ENCODE data around the gene MYH15. TPM values are rescaled to one million over a fixed set of nuclear protein-coding genes. Genes with fewer than 3 reads are reported as not detected.

MYH15 gene
- total and polyA plus RNA-seq, 4 donors: 0.01 to 0.08 (median 0.05) TPM; not detected in 1

DNA sequence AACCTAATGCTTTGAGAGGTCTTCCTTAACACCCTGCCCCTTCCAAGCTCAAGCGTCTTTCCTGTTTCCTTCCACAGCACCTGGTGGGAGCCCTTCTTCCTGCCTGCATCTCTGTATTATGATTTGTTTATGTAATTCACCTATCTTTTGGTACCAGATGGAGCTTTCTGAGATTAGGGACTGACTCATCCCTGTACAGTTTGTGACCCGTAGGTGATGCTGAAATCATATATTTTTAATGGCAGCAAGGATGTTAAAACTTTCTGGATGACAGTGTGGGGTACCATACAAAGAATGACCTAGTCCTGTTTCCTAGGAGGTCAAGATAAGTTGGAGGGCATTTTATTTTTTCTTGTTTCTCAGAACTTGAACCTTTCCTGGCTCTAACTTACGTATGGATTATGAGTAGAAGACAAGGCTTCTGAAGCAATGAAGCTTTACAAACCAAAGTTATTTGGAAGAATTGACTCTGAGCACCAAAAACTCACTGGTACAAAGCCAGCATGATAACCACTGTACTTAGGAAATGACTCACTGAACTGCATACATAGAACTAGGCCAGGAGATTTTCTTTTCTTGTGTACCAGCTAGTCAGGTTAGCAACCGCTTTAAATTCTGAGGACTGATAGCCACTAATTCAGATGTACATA lies 167.4 kb downstream of the MYH15 start:
- Histone ChIP-seq H3K4me3 (ENCODE audit: low read depth in 1 of 3, low read length in 3 of 3) (no peak overlapping the region), H3K9ac (ENCODE audit: low read depth in 1 of 2, low read length in 2 of 2) (no peak overlapping the region), H3K27ac (ENCODE audit: low read depth in 1 of 2, low read length in 2 of 2) (no peak overlapping the region), H3K9me3 (ENCODE audit: control insufficient read depth in 4 of 4, low read length in 3 of 4) (no peaks in the 10 kb centered on the region), H3K4me1 (ENCODE audit: control insufficient read depth in 4 of 4, insufficient read depth in 4 of 4, low read length in 3 of 4) (peaks cover 5 to 23% (median 13%) of the 10 kb centered on the region in 4 donors), H3K36me3 (ENCODE audit: control insufficient read depth in 4 of 4, insufficient read depth in 3 of 4, low read depth in 1 of 4, low read length in 3 of 4) (no peaks in the 10 kb centered on the region), H3K27me3 (ENCODE audit: control insufficient read depth in 4 of 4, insufficient read depth in 4 of 4, low read length in 3 of 4) (no peaks in the 10 kb centered on the region)
- no peak for TF ChIP-seq TAF1 (conservative IDR thresholded peaks at IDR 0.05)
- no peak for TF ChIP-seq YY1 (IDR thresholded peaks at IDR 0.05)
- no peak for TF ChIP-seq HNF4A (conservative IDR thresholded peaks at IDR 0.05)
- no peak for TF ChIP-seq RXRA (IDR thresholded peaks at IDR 0.05)
- TF ChIP-seq JUND (IDR thresholded peaks at IDR 0.05): no peak
- no peak for TF ChIP-seq NR2F2 (IDR thresholded peaks at IDR 0.05)
- TF ChIP-seq EGR1 (IDR thresholded peaks at IDR 0.05; ENCODE audit: low read depth in 2 of 2): no peak
- TF ChIP-seq, protein P1, sequence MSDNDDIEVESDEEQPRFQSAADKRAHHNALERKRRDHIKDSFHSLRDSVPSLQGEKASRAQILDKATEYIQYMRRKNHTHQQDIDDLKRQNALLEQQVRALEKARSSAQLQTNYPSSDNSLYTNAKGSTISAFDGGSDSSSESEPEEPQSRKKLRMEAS (IDR thresholded peaks at IDR 0.05): no peak
- no peak for TF ChIP-seq HNF4G (IDR thresholded peaks at IDR 0.05)
- TF ChIP-seq, protein P2, sequence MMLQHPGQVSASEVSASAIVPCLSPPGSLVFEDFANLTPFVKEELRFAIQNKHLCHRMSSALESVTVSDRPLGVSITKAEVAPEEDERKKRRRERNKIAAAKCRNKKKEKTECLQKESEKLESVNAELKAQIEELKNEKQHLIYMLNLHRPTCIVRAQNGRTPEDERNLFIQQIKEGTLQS (IDR thresholded peaks at IDR 0.05): no peak
- TF ChIP-seq CTCF (IDR thresholded peaks at IDR 0.05; ENCODE audit: low read depth, low read length, missing input control): no peak
- no peak for TF ChIP-seq ZBTB33 (IDR thresholded peaks at IDR 0.05)
- TF ChIP-seq, protein P3, sequence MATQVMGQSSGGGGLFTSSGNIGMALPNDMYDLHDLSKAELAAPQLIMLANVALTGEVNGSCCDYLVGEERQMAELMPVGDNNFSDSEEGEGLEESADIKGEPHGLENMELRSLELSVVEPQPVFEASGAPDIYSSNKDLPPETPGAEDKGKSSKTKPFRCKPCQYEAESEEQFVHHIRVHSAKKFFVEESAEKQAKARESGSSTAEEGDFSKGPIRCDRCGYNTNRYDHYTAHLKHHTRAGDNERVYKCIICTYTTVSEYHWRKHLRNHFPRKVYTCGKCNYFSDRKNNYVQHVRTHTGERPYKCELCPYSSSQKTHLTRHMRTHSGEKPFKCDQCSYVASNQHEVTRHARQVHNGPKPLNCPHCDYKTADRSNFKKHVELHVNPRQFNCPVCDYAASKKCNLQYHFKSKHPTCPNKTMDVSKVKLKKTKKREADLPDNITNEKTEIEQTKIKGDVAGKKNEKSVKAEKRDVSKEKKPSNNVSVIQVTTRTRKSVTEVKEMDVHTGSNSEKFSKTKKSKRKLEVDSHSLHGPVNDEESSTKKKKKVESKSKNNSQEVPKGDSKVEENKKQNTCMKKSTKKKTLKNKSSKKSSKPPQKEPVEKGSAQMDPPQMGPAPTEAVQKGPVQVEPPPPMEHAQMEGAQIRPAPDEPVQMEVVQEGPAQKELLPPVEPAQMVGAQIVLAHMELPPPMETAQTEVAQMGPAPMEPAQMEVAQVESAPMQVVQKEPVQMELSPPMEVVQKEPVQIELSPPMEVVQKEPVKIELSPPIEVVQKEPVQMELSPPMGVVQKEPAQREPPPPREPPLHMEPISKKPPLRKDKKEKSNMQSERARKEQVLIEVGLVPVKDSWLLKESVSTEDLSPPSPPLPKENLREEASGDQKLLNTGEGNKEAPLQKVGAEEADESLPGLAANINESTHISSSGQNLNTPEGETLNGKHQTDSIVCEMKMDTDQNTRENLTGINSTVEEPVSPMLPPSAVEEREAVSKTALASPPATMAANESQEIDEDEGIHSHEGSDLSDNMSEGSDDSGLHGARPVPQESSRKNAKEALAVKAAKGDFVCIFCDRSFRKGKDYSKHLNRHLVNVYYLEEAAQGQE (IDR thresholded peaks at IDR 0.05): no peak
- no peak for TF ChIP-seq FOXA2 (IDR thresholded peaks at IDR 0.05)
- TF ChIP-seq FOXA1 (IDR thresholded peaks at IDR 0.05): no peak
- no peak for TF ChIP-seq GABPA (IDR thresholded peaks at IDR 0.05 in 1 of 2, conservative IDR thresholded peaks at IDR 0.05 in 1 of 2)
- TF ChIP-seq RAD21 (IDR thresholded peaks at IDR 0.05): no peak
- TF ChIP-seq SP1 (IDR thresholded peaks at IDR 0.05): no peak
- no peak for DNase-seq (ENCODE audit: low spot score)
- WGBS: 86% methylated on average over 4 of the region's 4 CpGs

All from liver (tissue), 9 donors.